Measurements from ENCODE around the gene POPDC2. TPM values are rescaled to one million over a fixed set of nuclear protein-coding genes. Genes with fewer than 3 reads are reported as not detected.

The POPDC2 gene
- total RNA-seq, 2 donors from 2014 or later, result 13.3 to 35.2 TPM

DNA sequence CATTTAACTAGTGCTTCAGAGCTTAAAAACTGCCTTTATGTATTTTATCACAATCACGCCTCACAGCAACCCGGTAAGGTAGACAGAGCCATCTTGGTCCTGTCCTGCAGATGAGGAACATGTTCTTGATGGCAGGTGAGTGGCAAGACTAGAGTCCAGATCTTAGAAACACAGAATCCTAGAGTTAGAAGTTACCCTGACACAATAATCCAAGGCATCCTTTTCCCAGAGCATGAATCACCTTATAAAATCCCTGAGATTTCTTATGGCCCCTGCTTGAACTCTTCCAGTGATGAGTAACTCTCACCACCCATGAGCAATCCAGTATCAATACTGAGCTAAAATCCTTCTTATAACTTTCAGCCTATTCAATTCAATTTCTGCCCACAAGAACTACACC lies 16.9 kb downstream of the POPDC2 start:
- H3K36me3 ChIP-seq, result peaks cover 4% of the 10 kb centered on the region
- H3K4me1 ChIP-seq (ENCODE audit: control insufficient read depth in 1 of 2, low read depth in 2 of 2), result peaks cover 20% of the 10 kb centered on the region in 2 donors
- TF ChIP-seq, protein P1, sequence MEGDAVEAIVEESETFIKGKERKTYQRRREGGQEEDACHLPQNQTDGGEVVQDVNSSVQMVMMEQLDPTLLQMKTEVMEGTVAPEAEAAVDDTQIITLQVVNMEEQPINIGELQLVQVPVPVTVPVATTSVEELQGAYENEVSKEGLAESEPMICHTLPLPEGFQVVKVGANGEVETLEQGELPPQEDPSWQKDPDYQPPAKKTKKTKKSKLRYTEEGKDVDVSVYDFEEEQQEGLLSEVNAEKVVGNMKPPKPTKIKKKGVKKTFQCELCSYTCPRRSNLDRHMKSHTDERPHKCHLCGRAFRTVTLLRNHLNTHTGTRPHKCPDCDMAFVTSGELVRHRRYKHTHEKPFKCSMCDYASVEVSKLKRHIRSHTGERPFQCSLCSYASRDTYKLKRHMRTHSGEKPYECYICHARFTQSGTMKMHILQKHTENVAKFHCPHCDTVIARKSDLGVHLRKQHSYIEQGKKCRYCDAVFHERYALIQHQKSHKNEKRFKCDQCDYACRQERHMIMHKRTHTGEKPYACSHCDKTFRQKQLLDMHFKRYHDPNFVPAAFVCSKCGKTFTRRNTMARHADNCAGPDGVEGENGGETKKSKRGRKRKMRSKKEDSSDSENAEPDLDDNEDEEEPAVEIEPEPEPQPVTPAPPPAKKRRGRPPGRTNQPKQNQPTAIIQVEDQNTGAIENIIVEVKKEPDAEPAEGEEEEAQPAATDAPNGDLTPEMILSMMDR (IDR thresholded peaks at IDR 0.05), result no peak

DNA sequence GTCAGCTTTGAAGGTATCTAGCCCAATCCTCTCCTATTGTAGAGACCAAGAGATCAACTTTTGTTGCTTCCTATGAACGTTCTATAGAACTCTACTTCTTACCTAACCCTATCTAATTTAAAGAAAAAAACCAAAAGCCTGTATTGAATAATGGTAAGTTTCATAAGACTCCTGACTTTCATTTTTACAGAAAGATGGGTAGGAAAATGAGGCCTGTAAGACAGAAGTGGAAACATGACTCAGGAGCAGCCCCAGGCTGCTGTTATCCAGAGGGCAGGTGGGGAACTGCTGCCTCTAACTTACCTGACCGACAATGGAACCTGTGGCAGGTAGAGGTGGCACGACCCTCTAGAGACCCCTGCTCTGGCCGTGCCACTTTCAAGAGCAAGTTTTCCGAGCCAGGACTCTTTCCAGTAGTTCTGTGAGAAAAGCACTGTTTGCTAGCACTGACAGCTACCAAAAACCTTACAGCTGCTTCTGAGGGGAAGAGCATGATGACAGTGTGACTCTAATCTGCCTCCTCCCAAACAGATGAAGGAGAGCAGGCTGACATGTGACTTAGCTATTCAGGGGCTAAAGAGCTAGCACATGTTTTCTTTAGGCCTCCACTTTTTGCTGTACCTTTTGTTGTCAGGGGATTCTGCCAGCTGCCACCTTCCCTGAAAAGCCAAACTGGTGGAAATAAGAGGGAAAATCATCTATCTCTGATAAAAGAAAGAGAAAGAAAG lies 17.5 kb downstream of the POPDC2 start:
- ATAC-seq (ENCODE audit: insufficient number of reproducible peaks, low FRiP score, low read depth), result no peak
- Histone ChIP-seq H3K4me3 (no peak overlapping the region), H3K9me3 (no peaks in the 10 kb centered on the region), H3K27me3 (replicated peaks; ENCODE audit: insufficient read depth) (no peaks in the 10 kb centered on the region), H3K4me1 (ENCODE audit: control insufficient read depth in 1 of 2, low read depth in 2 of 2) (peaks cover 20% of the 10 kb centered on the region in 2 donors), H3K27ac (no peak overlapping the region), H3K36me3 (peaks cover 4% of the 10 kb centered on the region)
- DNase-seq (ENCODE audit: low spot score), result no peak
- TF ChIP-seq, protein P1 (IDR thresholded peaks at IDR 0.05), result no peak

More for the DNA sequence above, 16.9 kb downstream of the POPDC2 start:
- Histone ChIP-seq H3K9me3 (no peaks in the 10 kb centered on the region), H3K27me3 (replicated peaks; ENCODE audit: insufficient read depth) (no peaks in the 10 kb centered on the region), H3K27ac (no peak overlapping the region), H3K4me3 (no peak overlapping the region)
- DNase-seq (ENCODE audit: low spot score), result no peak
- no peak for ATAC-seq (ENCODE audit: insufficient number of reproducible peaks, low FRiP score, low read depth)

DNA sequence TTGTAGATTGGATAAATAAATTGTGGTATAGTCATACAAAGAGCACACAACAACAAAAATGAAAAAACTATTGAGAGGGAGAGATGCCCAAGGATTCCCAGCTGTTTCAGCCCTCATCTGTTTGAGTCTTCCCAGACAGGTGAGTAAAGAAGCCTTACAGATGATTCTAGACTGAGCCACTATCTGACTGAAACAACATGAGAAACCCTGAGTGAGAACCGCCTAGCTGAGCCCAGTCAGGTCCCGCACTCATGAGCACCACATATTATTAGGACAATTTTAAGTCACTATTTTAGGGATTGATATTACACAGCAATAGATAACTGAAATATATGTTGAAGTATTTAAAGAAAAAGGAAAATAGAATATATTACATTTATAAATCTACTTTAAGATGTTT lies 19.0 kb downstream of the POPDC2 start:
- Histone ChIP-seq H3K27ac (no peak overlapping the region), H3K27me3 (replicated peaks; ENCODE audit: insufficient read depth) (no peaks in the 10 kb centered on the region), H3K4me1 (ENCODE audit: control insufficient read depth in 1 of 2, low read depth in 2 of 2) (peaks cover 8 to 23% of the 10 kb centered on the region in 2 donors), H3K36me3 (peaks cover 4% of the 10 kb centered on the region), H3K9me3 (no peaks in the 10 kb centered on the region), H3K4me3 (no peak overlapping the region)
- TF ChIP-seq, protein P1 (IDR thresholded peaks at IDR 0.05), result no peak
- DNase-seq (ENCODE audit: low spot score) (no peak), ATAC-seq (ENCODE audit: insufficient number of reproducible peaks, low FRiP score, low read depth) (no peak)

DNA sequence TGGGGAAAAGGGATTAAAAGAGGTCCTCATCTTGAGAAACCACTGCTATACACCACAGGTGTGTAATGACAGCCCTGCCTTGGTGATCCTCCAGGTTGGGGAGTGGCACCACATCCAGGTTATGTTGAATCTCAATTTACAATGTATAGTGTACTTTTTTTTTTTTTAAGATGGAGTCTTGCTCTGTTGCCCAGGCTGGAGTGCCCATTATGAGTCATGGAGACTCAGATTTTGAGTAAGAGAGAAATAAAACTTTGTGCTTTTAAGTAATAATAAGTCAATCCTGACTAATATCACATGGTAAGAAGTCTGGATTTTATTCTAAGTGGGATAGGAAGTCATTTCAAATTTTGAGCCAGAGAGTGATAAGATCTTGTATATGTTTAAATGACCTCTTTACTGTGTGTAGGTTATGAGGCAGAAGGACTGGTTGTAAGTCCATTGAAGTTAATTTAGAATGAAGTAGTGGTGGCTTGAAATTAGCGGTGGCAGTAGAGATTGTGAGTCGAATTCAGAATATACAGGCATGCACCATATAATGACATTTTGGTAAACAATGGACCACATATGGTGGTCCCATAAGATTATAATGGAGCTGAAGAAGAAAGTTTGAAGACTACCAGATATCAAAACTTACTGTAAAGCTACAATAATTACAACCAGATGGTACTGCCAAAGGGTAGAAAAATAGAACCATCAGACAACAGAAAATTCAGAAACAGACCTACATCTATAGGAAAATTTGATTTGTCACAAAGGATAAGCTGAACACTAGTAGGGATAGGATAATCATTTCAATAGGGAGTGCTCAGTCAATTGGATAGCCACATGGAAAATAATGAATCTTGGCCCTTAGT lies 20.7 kb downstream of the POPDC2 start:
- H3K4me1 ChIP-seq (ENCODE audit: control insufficient read depth in 1 of 2, low read depth in 2 of 2), result peaks cover 7 to 23% of the 10 kb centered on the region in 2 donors
- no peak for ATAC-seq (ENCODE audit: insufficient number of reproducible peaks, low FRiP score, low read depth)
- TF ChIP-seq, protein P1 (IDR thresholded peaks at IDR 0.05), result no peak
- peaks cover 4% of the 10 kb centered on the region for H3K36me3 ChIP-seq
- H3K27me3 ChIP-seq (replicated peaks; ENCODE audit: insufficient read depth), result no peaks in the 10 kb centered on the region
- H3K27ac ChIP-seq, result peak overlapping the region in 1 of 2 donors; percentile 69
- H3K9me3 ChIP-seq, result no peaks in the 10 kb centered on the region
- no peak overlapping the region for H3K4me3 ChIP-seq
- DNase-seq (ENCODE audit: low spot score), result no peak

Measured in thoracic aorta (tissue), 2 donors.